HepG2 (cell line): Measurements from ENCODE around the gene CDCP2. TPM values are rescaled to one million over a fixed set of nuclear protein-coding genes. Genes with fewer than 3 reads are reported as not detected.
A peak's percentile ranks its signal among the peaks of the same experiment; 100 is the strongest.

ENCODE experiments used
- CAMTA2 ChIP-seq: sonication (generic); formaldehyde crosslinking; IDR thresholded peaks from 2 replicates; pipeline ENCODE4 v1.4.0; 2020; ENCODE audit warnings: mild to moderate bottlenecking, missing genetic modification reagents, borderline replicate concordance
- CBX1 ChIP-seq: IDR thresholded peaks from one replicate; pipeline ENCODE4 v1.6.1; 2016; ENCODE audit warnings: antibody characterized with exemption, low read depth
- CCAR2 ChIP-seq: fragments of 200-400 bp; formaldehyde crosslinking; optimal IDR thresholded peaks from 2 replicates; pipeline ENCODE3; 2018; ENCODE audit warnings: low read depth, mild to moderate bottlenecking, low read length, moderate library complexity
- JDP2 ChIP-seq: sonication (generic); formaldehyde crosslinking; IDR thresholded peaks from 2 replicates; pipeline ENCODE4 v1.8.1; 2022; ENCODE audit warnings: missing genetic modification reagents, borderline replicate concordance
- NFKBIZ ChIP-seq: IDR thresholded peaks from 2 replicates; pipeline ENCODE4 v1.6.1; 2018; ENCODE audit warnings: missing genetic modification reagents, missing compliant biosample characterization
- PLRG1 ChIP-seq: fragments of 450-650 bp; conservative IDR thresholded peaks from 2 replicates; pipeline ENCODE4 v1.6.1; 2016
- SAFB2 ChIP-seq: sonication (generic); formaldehyde crosslinking; IDR thresholded peaks from 2 replicates; pipeline ENCODE4 v1.5.1; 2020; ENCODE audit warnings: missing genetic modification reagents, low read depth, mild to moderate bottlenecking, borderline replicate concordance
- SMARCC2 ChIP-seq: fragments of 450-650 bp; IDR thresholded peaks from 2 replicates; pipeline ENCODE4 v1.6.1; 2017; ENCODE audit warnings: antibody characterized with exemption, mild to moderate bottlenecking
- TMF1 ChIP-seq: sonication (generic); formaldehyde crosslinking; IDR thresholded peaks from 2 replicates; pipeline ENCODE4 v1.8.1; 2022; ENCODE audit warnings: low read depth, missing genetic modification reagents
- ZHX1 ChIP-seq: sonication (generic); formaldehyde crosslinking; IDR thresholded peaks from 2 replicates; pipeline ENCODE4 v1.8.1; 2022; ENCODE audit warnings: low read depth, mild to moderate bottlenecking, missing genetic modification reagents
- ZNF235 ChIP-seq: sonication (generic); formaldehyde crosslinking; IDR thresholded peaks from 2 replicates; pipeline ENCODE4 v1.8.1; 2023; ENCODE audit warnings: mild to moderate bottlenecking, missing genetic modification reagents, borderline replicate concordance
- ZNF253 ChIP-seq: sonication (generic); formaldehyde crosslinking; IDR thresholded peaks from 2 replicates; pipeline ENCODE4 v1.8.0; 2022; ENCODE audit warnings: mild to moderate bottlenecking, missing genetic modification reagents, borderline replicate concordance
- ZNF280B ChIP-seq: sonication (generic); formaldehyde crosslinking; IDR thresholded peaks from 2 replicates; pipeline ENCODE4 v1.5.0; 2020; ENCODE audit warnings: missing genetic modification reagents, mild to moderate bottlenecking, borderline replicate concordance
- ZNF362 ChIP-seq: sonication (generic); formaldehyde crosslinking; IDR thresholded peaks from 2 replicates; pipeline ENCODE4 v1.4.0; 2020; ENCODE audit warnings: missing genetic modification reagents, mild to moderate bottlenecking, borderline replicate concordance
- ZNF414 ChIP-seq: sonication (generic); formaldehyde crosslinking; IDR thresholded peaks from 2 replicates; pipeline ENCODE4 v1.5.0; 2020; ENCODE audit warnings: missing genetic modification reagents
- ZNF597 ChIP-seq: sonication (generic); formaldehyde crosslinking; IDR thresholded peaks from 2 replicates; pipeline ENCODE4 v1.5.0; 2020; ENCODE audit warnings: missing genetic modification reagents
- ZSCAN21 ChIP-seq: sonication (generic); formaldehyde crosslinking; IDR thresholded peaks from 2 replicates; pipeline ENCODE4 v1.8.0; 2022; ENCODE audit warnings: mild to moderate bottlenecking, missing genetic modification reagents, moderate library complexity, borderline replicate concordance
- ZSCAN25 ChIP-seq: sonication (generic); formaldehyde crosslinking; IDR thresholded peaks from 2 replicates; pipeline ENCODE4 v1.8.0; 2022; ENCODE audit warnings: mild to moderate bottlenecking, missing genetic modification reagents
- ZXDC ChIP-seq: sonication (generic); formaldehyde crosslinking; IDR thresholded peaks from 2 replicates; pipeline ENCODE4 v1.5.0; 2020; ENCODE audit warnings: mild to moderate bottlenecking, missing genetic modification reagents
- polyA plus RNA-seq, 8 experiments: library from polyadenylated mRNA; depleted of rRNA in 3 of 8; stranded (reverse) in 7 of 8; unstranded in 1 of 8; fragments of >200 nt; fragmentation: Illumina TruSeq in 4 of 8; extraction: Trizol in 4 of 8; gene quantifications; 2 replicates each; pipeline versions ENCODE4 v1.2.1 to v1.2.3, GENCODE V29; 2011 to 2016; ENCODE audit warnings: low read depth in 4 of 8, missing spikeins in 1 of 8, mixed read lengths in 1 of 8; ENCODE audit not compliant: insufficient read depth in 1 of 8
- total RNA-seq, 5 experiments: library from RNA; depleted of rRNA; stranded (reverse); fragments of >200 nt; fragmentation: Illumina TruSeq; extraction: Trizol; gene quantifications; 2 replicates each; pipeline ENCODE4 v1.2.3, GENCODE V29; 2016; ENCODE audit warnings: low read depth in 1 of 5

Gene CDCP2
- total and polyA plus RNA-seq, 2 of the 13 experiments (the other 11 are each of a cell fraction or from before 2014, with no cell fraction given) = not detected

- TF ChIP-seq CBX1 (no peak), CCAR2 (no peak), PLRG1 (no peak), ZSCAN21 (CRISPR knock-in tag) (no peak), SAFB2 (CRISPR knock-in tag) (no peak), NFKBIZ (0 out of 2 replicates have a peak, but pooled peaks have one; percentile 18), ZNF253 (CRISPR knock-in tag) (no peak), ZNF597 (CRISPR knock-in tag) (no peak), TMF1 (CRISPR knock-in tag) (no peak), ZNF235 (CRISPR knock-in tag) (no peak), ZHX1 (CRISPR knock-in tag) (no peak), ZNF280B (CRISPR knock-in tag) (peak; percentile 58; the same call in 1 of the 2 replicates), ZSCAN25 (CRISPR knock-in tag) (peak; percentile 47; the same call in 1 of the 2 replicates), ZXDC (CRISPR knock-in tag) (no peak), SMARCC2 (no peak), ZNF414 (CRISPR knock-in tag) (no peak), JDP2 (CRISPR knock-in tag) (no peak), ZNF362 (CRISPR knock-in tag) (no peak), CAMTA2 (CRISPR knock-in tag) (no peak)
Measured at GRCh38 chr1:54121482-54122134, 31.2 kb downstream of the CDCP2 start (continued).
